ENCODE results near the gene ILF3.

GRCh38 chr19:10640361-10640760 is 13.8 kb upstream of the ILF3 start:
- TF ChIP-seq CTCF (optimal IDR thresholded peaks at IDR 0.05 in 1 of 3, IDR thresholded peaks at IDR 0.05 in 1 of 3, conservative IDR thresholded peaks at IDR 0.05 in 1 of 3; ENCODE audit: extremely low read depth in 1 of 3, insufficient read depth in 2 of 3, low read length in 3 of 3) (no peak), EZH2 (IDR thresholded peaks at IDR 0.05; ENCODE audit: low read length) (no peak)
